Cardiac muscle cell (in vitro differentiated cells and primary cell): ENCODE results near the gene SLC18A3. TPM values are rescaled to one million over a fixed set of nuclear protein-coding genes. Genes with fewer than 3 reads are reported as not detected.

Source experiments
- DNase-seq, 2 donors: peaks; one replicate each; pipeline versions ENCODE4 v3.0.0 to v3.0.0-alpha.2; 2010 to 2017; ENCODE audit warnings: low read depth in 1 of 2, low spot score in 1 of 2
- H3K27ac ChIP-seq: fragments of 200-600 bp; sonication (generic); 2 replicates; pipeline ENCODE4 v1.5.1; 2016
- H3K27me3 ChIP-seq: fragments of 200-600 bp; sonication (generic); 2 replicates; pipeline ENCODE4 v1.6.0; 2016; ENCODE audit warnings: control low read depth
- H3K36me3 ChIP-seq: fragments of 200-600 bp; sonication (generic); 2 replicates; pipeline ENCODE4 v1.5.1; 2016; ENCODE audit warnings: control low read depth
- H3K4me1 ChIP-seq: fragments of 200-600 bp; sonication (generic); 2 replicates; pipeline ENCODE4 v1.8.1; 2017; ENCODE audit warnings: low read depth, mild to moderate bottlenecking, mixed run types
- H3K4me3 ChIP-seq: fragments of 200-600 bp; sonication (generic); 2 replicates; pipeline ENCODE4 v1.5.1; 2016; ENCODE audit warnings: mild to moderate bottlenecking
- H3K9me3 ChIP-seq: fragments of 200-600 bp; sonication (generic); 2 replicates; pipeline ENCODE4 v1.5.1; 2017; ENCODE audit warnings: low read depth, mild to moderate bottlenecking, control low read depth
- polyA plus RNA-seq: library from polyadenylated mRNA; unstranded; fragments of >200 nt; fragmentation: Nextera tagmentation; extraction: Ambion mirVana; gene quantifications from 2 replicates; pipeline ENCODE4 v1.2.1, GENCODE V29; 2016
- total RNA-seq: library from RNA; depleted of rRNA; stranded (reverse); fragments of >200 nt; gene quantifications from 2 replicates; pipeline ENCODE4 v1.2.3, GENCODE V29; 2016
- TF ChIP-seq, protein P1 (sequence below): IDR thresholded peaks from 2 replicates; pipeline ENCODE4 v1.5.1; 2012; ENCODE audit warnings: low read depth, mild to moderate bottlenecking, low read length

Gene SLC18A3
- total and polyA plus RNA-seq, 2 experiments from 2014 or later, result not detected

DNA sequence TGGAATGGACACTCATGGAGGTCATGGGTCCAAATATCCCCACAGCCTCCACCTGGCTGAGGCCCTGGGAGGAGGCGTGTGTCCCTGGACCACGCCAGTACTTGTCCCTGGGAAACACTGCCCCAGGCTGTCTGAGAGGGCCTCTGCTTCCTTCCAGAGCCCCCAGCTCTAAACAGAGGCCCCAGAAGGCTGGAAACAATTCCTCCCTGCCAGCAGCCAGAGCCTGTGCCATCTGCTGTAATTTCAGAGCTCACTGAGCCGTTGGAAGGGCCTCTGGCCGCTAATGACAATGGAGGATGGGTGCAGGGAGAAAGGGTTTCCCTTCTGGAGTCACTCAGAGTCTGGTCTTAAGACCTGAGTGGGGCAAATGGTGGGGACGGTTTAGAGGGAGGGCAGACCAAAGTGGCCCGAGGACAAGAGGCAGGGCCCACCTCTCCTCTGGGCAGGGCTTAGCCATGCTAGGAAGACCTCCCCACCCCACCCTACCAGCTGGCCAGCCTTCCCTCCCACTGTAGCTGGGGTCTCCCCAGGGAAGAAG is 10.8 kb downstream of the SLC18A3 start:
- no peaks in the 10 kb centered on the region for H3K36me3 ChIP-seq
- H3K4me3 ChIP-seq, result no peak overlapping the region
- DNase-seq, result no peak
- peaks cover 56% of the 10 kb centered on the region for H3K27me3 ChIP-seq
- no peaks in the 10 kb centered on the region for H3K4me1 ChIP-seq
- H3K27ac ChIP-seq, result no peak overlapping the region
- TF ChIP-seq, protein P1, sequence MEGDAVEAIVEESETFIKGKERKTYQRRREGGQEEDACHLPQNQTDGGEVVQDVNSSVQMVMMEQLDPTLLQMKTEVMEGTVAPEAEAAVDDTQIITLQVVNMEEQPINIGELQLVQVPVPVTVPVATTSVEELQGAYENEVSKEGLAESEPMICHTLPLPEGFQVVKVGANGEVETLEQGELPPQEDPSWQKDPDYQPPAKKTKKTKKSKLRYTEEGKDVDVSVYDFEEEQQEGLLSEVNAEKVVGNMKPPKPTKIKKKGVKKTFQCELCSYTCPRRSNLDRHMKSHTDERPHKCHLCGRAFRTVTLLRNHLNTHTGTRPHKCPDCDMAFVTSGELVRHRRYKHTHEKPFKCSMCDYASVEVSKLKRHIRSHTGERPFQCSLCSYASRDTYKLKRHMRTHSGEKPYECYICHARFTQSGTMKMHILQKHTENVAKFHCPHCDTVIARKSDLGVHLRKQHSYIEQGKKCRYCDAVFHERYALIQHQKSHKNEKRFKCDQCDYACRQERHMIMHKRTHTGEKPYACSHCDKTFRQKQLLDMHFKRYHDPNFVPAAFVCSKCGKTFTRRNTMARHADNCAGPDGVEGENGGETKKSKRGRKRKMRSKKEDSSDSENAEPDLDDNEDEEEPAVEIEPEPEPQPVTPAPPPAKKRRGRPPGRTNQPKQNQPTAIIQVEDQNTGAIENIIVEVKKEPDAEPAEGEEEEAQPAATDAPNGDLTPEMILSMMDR, result no peak
- H3K9me3 ChIP-seq, result no peaks in the 10 kb centered on the region

GRCh38 chr10:49621561-49621960 is 11.5 kb downstream of the SLC18A3 start:
- Histone ChIP-seq H3K4me3 (no peak overlapping the region), H3K27me3 (peaks cover 49% of the 10 kb centered on the region), H3K27ac (no peak overlapping the region), H3K36me3 (no peaks in the 10 kb centered on the region), H3K9me3 (no peaks in the 10 kb centered on the region), H3K4me1 (no peaks in the 10 kb centered on the region)
- TF ChIP-seq, protein P1, result no peak
- DNase-seq, result no peak

GRCh38 chr10:49622426-49623425 is 12.6 kb downstream of the SLC18A3 start:
- DNase-seq, result no peak
- Histone ChIP-seq H3K9me3 (no peaks in the 10 kb centered on the region), H3K4me1 (no peaks in the 10 kb centered on the region), H3K4me3 (no peak overlapping the region), H3K27ac (no peak overlapping the region), H3K36me3 (no peaks in the 10 kb centered on the region), H3K27me3 (peaks cover 38% of the 10 kb centered on the region)
- TF ChIP-seq, protein P1, result no peak

DNA sequence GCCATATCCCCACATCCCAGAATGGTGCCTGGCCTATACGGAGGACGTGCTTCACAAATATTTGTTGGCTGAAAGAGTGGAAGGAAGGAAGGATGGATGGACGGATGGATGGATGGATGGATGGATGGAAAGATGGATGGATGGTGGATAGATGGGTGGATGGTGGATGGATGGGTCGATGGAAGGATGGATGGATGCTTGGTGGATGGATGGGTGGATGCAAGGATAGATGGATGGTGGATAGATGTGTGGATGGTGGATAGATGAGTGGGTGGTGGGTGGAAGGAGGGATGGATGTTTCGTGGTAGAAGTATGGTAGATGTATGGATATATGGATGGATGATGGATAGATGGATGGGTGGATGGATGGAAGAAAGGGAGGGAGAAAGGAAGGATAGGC is 14.5 kb downstream of the SLC18A3 start:
- no peaks in the 10 kb centered on the region for H3K9me3 ChIP-seq
- no peak overlapping the region for H3K4me3 ChIP-seq
- H3K27me3 ChIP-seq, result peaks cover 19% of the 10 kb centered on the region
- H3K36me3 ChIP-seq, result no peaks in the 10 kb centered on the region
- DNase-seq, result no peak
- H3K27ac ChIP-seq, result no peak overlapping the region
- no peaks in the 10 kb centered on the region for H3K4me1 ChIP-seq
- TF ChIP-seq, protein P1, result no peak

DNA sequence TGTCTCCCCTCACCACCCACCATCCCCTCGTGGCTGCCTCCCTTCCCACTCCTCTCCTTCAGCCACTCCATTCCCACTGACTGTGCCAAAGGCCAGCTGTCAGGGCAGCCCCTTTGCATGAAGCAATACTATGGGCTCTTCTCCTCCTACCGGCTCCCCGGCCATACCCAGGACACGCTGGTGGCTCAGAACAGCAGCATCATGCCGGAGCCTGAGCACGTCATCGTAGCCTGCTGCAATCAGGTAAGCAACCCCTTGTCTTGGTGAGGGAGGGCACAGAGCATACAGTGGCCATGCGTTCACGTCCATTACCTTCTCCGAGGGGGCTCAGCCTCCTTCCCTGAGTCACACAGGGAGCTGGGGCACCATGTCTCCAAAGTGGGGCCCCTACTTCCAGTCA is 15.3 kb downstream of the SLC18A3 start:
- no peak overlapping the region for H3K4me3 ChIP-seq
- TF ChIP-seq, protein P1, result no peak
- no peak for DNase-seq
- no peaks in the 10 kb centered on the region for H3K4me1 ChIP-seq
- no peak overlapping the region for H3K27ac ChIP-seq
- H3K27me3 ChIP-seq, result peaks cover 14% of the 10 kb centered on the region
- H3K36me3 ChIP-seq, result no peaks in the 10 kb centered on the region
- H3K9me3 ChIP-seq, result no peaks in the 10 kb centered on the region
